Measurements from ENCODE around the gene LPCAT1.

The LPCAT1 gene

GRCh38 chr5:1414311-1415058 lies 109.3 kb downstream of the LPCAT1 start:
- H3K4me3 ChIP-seq (replicated peaks; ENCODE audit: low read depth, low read length): no peak overlapping the region
- DNase-seq (ENCODE audit: low read depth): no peak
- no peak for TF ChIP-seq CTCF (IDR thresholded peaks at IDR 0.05; ENCODE audit: low read length, missing control alignments)

GRCh38 chr5:1413611-1414241 lies 110.0 kb downstream of the LPCAT1 start:
- DNase-seq (ENCODE audit: low read depth): no peak
- no peak overlapping the region for H3K4me3 ChIP-seq (replicated peaks; ENCODE audit: low read depth, low read length)
- no peak for TF ChIP-seq CTCF (IDR thresholded peaks at IDR 0.05; ENCODE audit: low read length, missing control alignments)

GRCh38 chr5:1413211-1413610 lies 110.5 kb downstream of the LPCAT1 start:
- no peak for DNase-seq (ENCODE audit: low read depth)
- H3K4me3 ChIP-seq (replicated peaks; ENCODE audit: low read depth, low read length): no peak overlapping the region
- no peak for TF ChIP-seq CTCF (IDR thresholded peaks at IDR 0.05; ENCODE audit: low read length, missing control alignments)

GRCh38 chr5:1412621-1413020 lies 111.1 kb downstream of the LPCAT1 start:
- DNase-seq (ENCODE audit: low read depth): no peak
- no peak for TF ChIP-seq CTCF (IDR thresholded peaks at IDR 0.05; ENCODE audit: low read length, missing control alignments)
- H3K4me3 ChIP-seq (replicated peaks; ENCODE audit: low read depth, low read length): no peak overlapping the region

- DNase-seq (ENCODE audit: low read depth): no peak
- TF ChIP-seq CTCF (IDR thresholded peaks at IDR 0.05; ENCODE audit: low read length, missing control alignments): no peak
- H3K4me3 ChIP-seq (replicated peaks; ENCODE audit: low read depth, low read length): no peak overlapping the region
Measured at GRCh38 chr5:1412163-1412562, 111.6 kb downstream of the LPCAT1 start.
